GM23338 (cell line): ENCODE measurements around the gene ADGRV1. TPM values are rescaled to one million over a fixed set of nuclear protein-coding genes. Genes with fewer than 3 reads are reported as not detected.

Experiments used
- ATAC-seq: fragments of 200-7000 bp; cut with Tn5 transposase; 3 replicates; pipeline ENCODE4 v1.9.1; 2020
- DNase-seq: peaks from one replicate; pipeline ENCODE4 v3.0.0-alpha.2; 2015; ENCODE audit warnings: low spot score
- H2AFZ ChIP-seq: fragments of 200-600 bp; sonication (generic); 2 replicates; pipeline ENCODE4 v1.8.0; 2016; ENCODE audit warnings: antibody characterized with exemption, mild to moderate bottlenecking, moderate library complexity
- H3F3A ChIP-seq: fragments of 200-600 bp; sonication (generic); replicated peaks from 2 replicates; pipeline ENCODE4 v1.8.0; 2017; ENCODE audit warnings: antibody characterized with exemption, mixed run types, low read depth
- H3K27ac ChIP-seq: fragments of 200-600 bp; sonication (generic); 2 replicates; pipeline ENCODE4 v1.6.1; 2016; ENCODE audit warnings: low read depth
- H3K27me3 ChIP-seq: fragments of 200-600 bp; sonication (generic); 2 replicates; pipeline ENCODE4 v1.8.0; 2016; ENCODE audit warnings: mild to moderate bottlenecking, mixed run types, moderate library complexity; ENCODE audit not compliant: insufficient read depth
- H3K36me3 ChIP-seq: fragments of 200-600 bp; sonication (generic); 2 replicates; pipeline ENCODE4 v1.8.0; 2016; ENCODE audit warnings: mild to moderate bottlenecking; ENCODE audit not compliant: insufficient read depth
- H3K4me1 ChIP-seq: fragments of 200-600 bp; sonication (generic); 2 replicates; pipeline ENCODE4 v1.8.0; 2016; ENCODE audit warnings: mild to moderate bottlenecking, moderate library complexity; ENCODE audit not compliant: insufficient read depth
- H3K4me2 ChIP-seq: fragments of 200-600 bp; sonication (generic); 2 replicates; pipeline ENCODE4 v1.7.1; 2017; ENCODE audit warnings: mixed run types
- H3K4me3 ChIP-seq: fragments of 200-600 bp; sonication (generic); 2 replicates; pipeline ENCODE4 v1.6.1; 2016; ENCODE audit warnings: mixed run types
- H3K79me2 ChIP-seq: fragments of 200-600 bp; sonication (generic); replicated peaks from 2 replicates; pipeline ENCODE4 v1.8.0; 2017; ENCODE audit warnings: mild to moderate bottlenecking; ENCODE audit not compliant: insufficient read depth
- H3K9me2 ChIP-seq: fragments of 200-600 bp; sonication (generic); 2 replicates; pipeline ENCODE4 v1.8.0; 2017; ENCODE audit not compliant: insufficient read depth
- H4K20me1 ChIP-seq: fragments of 200-600 bp; sonication (generic); replicated peaks from 2 replicates; pipeline ENCODE4 v1.8.0; 2017; ENCODE audit warnings: mild to moderate bottlenecking; ENCODE audit not compliant: insufficient read depth
- H3K27ac Mint-ChIP-seq: 2 replicates; pipeline ENCODE4 v1.8.0; 2020; ENCODE audit warnings: inconsistent platforms, mild to moderate bottlenecking, moderate library complexity, mixed read lengths
- H3K27me3 Mint-ChIP-seq: 3 replicates; pipeline ENCODE4 v1.8.0; 2022; ENCODE audit warnings: low read depth, mild to moderate bottlenecking, moderate library complexity, mixed read lengths, inconsistent platforms; ENCODE audit not compliant: insufficient read depth, poor library complexity
- H3K36me3 Mint-ChIP-seq: 3 replicates; pipeline ENCODE4 v1.8.0; 2021; ENCODE audit warnings: low read depth, mild to moderate bottlenecking, inconsistent platforms, moderate library complexity, mixed read lengths
- H3K4me1 Mint-ChIP-seq: 3 replicates; pipeline ENCODE4 v1.8.0; 2020; ENCODE audit warnings: mild to moderate bottlenecking, inconsistent platforms, mixed read lengths
- H3K4me3 Mint-ChIP-seq: 3 replicates; pipeline ENCODE4 v1.8.0; 2021; ENCODE audit warnings: moderate library complexity, mild to moderate bottlenecking, inconsistent platforms, mixed read lengths
- H3K9me3 Mint-ChIP-seq: 3 replicates; pipeline ENCODE4 v1.8.0; 2020; ENCODE audit warnings: moderate library complexity, mild to moderate bottlenecking, inconsistent platforms, mixed read lengths
- CREB1 ChIP-seq: fragments of 250-450 bp; sonication (Bioruptor Pico); IDR thresholded peaks from 2 replicates; pipeline ENCODE4 v1.5.0; 2020; ENCODE audit warnings: low read depth, mild to moderate bottlenecking, moderate library complexity
- CTCF ChIP-seq, 2 experiments: fragments of 200-600 bp in 1 of 2; sonication (generic) in 1 of 2; conservative IDR thresholded peaks; 2 replicates each; pipeline versions ENCODE4 v1.5.1 to v1.6.1; 2016 to 2017; ENCODE audit warnings: antibody characterized with exemption in 2 of 2, low read depth in 2 of 2, mild to moderate bottlenecking in 2 of 2, moderate library complexity in 1 of 2
- ETS1 ChIP-seq: IDR thresholded peaks from 2 replicates; pipeline ENCODE4 v1.6.1; 2016; ENCODE audit warnings: antibody characterized with exemption
- EZH2 ChIP-seq: fragments of 200-600 bp; sonication (generic); IDR thresholded peaks from one replicate; pipeline ENCODE4 v1.8.0; 2017; ENCODE audit warnings: antibody characterized with exemption, mild to moderate bottlenecking, low read depth; ENCODE audit not compliant: unreplicated experiment
- EZH2phosphoT487 ChIP-seq: fragments of 200-600 bp; sonication (generic); IDR thresholded peaks from one replicate; pipeline ENCODE4 v1.8.1; 2018; ENCODE audit warnings: antibody characterized with exemption; ENCODE audit not compliant: unreplicated experiment
- JUNB ChIP-seq: IDR thresholded peaks from one replicate; pipeline ENCODE4 v1.6.1; 2016; ENCODE audit warnings: antibody characterized with exemption; ENCODE audit not compliant: unreplicated experiment
- NANOG ChIP-seq: IDR thresholded peaks from 2 replicates; pipeline ENCODE4 v1.6.1; 2016; ENCODE audit warnings: antibody characterized with exemption, borderline replicate concordance
- POLR2AphosphoS5 ChIP-seq: IDR thresholded peaks from 2 replicates; pipeline ENCODE4 v1.6.1; 2016; ENCODE audit warnings: antibody characterized with exemption, low read depth
- REST ChIP-seq: IDR thresholded peaks from one replicate; pipeline ENCODE4 v1.6.1; 2018; ENCODE audit warnings: antibody characterized with exemption; ENCODE audit not compliant: unreplicated experiment
- STAT1 ChIP-seq: IDR thresholded peaks from one replicate; pipeline ENCODE4 v1.6.1; 2016; ENCODE audit warnings: antibody characterized with exemption; ENCODE audit not compliant: unreplicated experiment
- ZNF114 ChIP-seq: fragments of 250-450 bp; sonication (Bioruptor Pico); IDR thresholded peaks from 2 replicates; pipeline ENCODE4 v1.5.0; 2020; ENCODE audit warnings: mild to moderate bottlenecking, moderate library complexity
- ZNF331 ChIP-seq: fragments of 250-450 bp; sonication (Bioruptor Pico); IDR thresholded peaks from 2 replicates; pipeline ENCODE4 v1.5.0; 2020; ENCODE audit warnings: low read depth, mild to moderate bottlenecking, moderate library complexity
- ZNF462 ChIP-seq: fragments of 250-450 bp; sonication (Bioruptor Pico); IDR thresholded peaks from 2 replicates; pipeline ENCODE4 v1.5.0; 2020; ENCODE audit warnings: mild to moderate bottlenecking, moderate library complexity
- polyA plus RNA-seq: library from polyadenylated mRNA; unstranded; fragments of >200 nt; fragmentation: Nextera tagmentation; extraction: Ambion mirVana; gene quantifications from 2 replicates; pipeline ENCODE4 v1.2.1, GENCODE V29; 2016
- total RNA-seq: library from RNA; depleted of rRNA; stranded (reverse); fragments of >200 nt; shearing (Covaris generic); gene quantifications from 2 replicates; pipeline ENCODE4 v1.2.3, GENCODE V29; 2014

ADGRV1 gene
- total and polyA plus RNA-seq, 2 experiments from 2014 or later = 46.1 to 149 TPM

- peaks cover 3% of the 10 kb centered on the region; the same call in 1 of the 2 replicates for H3K4me1 ChIP-seq
- no peak overlapping the region for H3K4me3 ChIP-seq
- no peak for TF ChIP-seq STAT1
- no peak for TF ChIP-seq ZNF462 (CRISPR knock-in tag)
- TF ChIP-seq NANOG = no peak
- no peak for TF ChIP-seq EZH2phosphoT487
- no peak for TF ChIP-seq ZNF114 (CRISPR knock-in tag)
- TF ChIP-seq EZH2 = no peak
- no peak for TF ChIP-seq CTCF (conservative IDR thresholded peaks at IDR 0.05; ENCODE audit: low read depth in 2 of 2)
- no peak for TF ChIP-seq REST
- no peak for TF ChIP-seq CREB1 (CRISPR knock-in tag)
- TF ChIP-seq ZNF331 = no peak
- TF ChIP-seq POLR2AphosphoS5 = no peak
- TF ChIP-seq ETS1 = no peak
- TF ChIP-seq JUNB = no peak
- no peak overlapping the region for H3K4me2 ChIP-seq
- Mint-ChIP-seq H3K4me1 (peaks cover 2% of the 10 kb centered on the region; the same call in 2 of the 3 replicates), H3K4me3 (no peak overlapping the region), H3K27ac (no peak overlapping the region), H3K27me3 (no peaks in the 10 kb centered on the region), H3K9me3 (no peaks in the 10 kb centered on the region), H3K36me3 (no peaks in the 10 kb centered on the region)
- no peaks in the 10 kb centered on the region for H3K27me3 ChIP-seq
- H3K36me3 ChIP-seq = no peaks in the 10 kb centered on the region
- H3K27ac ChIP-seq = no peak overlapping the region
- H3K79me2 ChIP-seq = no peaks in the 10 kb centered on the region
- no peak overlapping the region for H2AFZ ChIP-seq
- no peaks in the 10 kb centered on the region for H3K9me2 ChIP-seq
- DNase-seq (no peak), ATAC-seq (no peak)
- H4K20me1 ChIP-seq = no peaks in the 10 kb centered on the region
- no peaks in the 10 kb centered on the region for H3F3A ChIP-seq
These were observed 343.6 kb downstream of the ADGRV1 start for GRCh38 chr5:90902170-90902569.
